WTC11 (cell line): ENCODE results near the gene BSN. TPM values are rescaled to one million over a fixed set of nuclear protein-coding genes. Genes with fewer than 3 reads are reported as not detected.

Source experiments
- ATAC-seq: fragments of 200-7000 bp; cut with Tn5 transposase; 2 replicates; pipeline ENCODE4 v1.10.0; 2021; ENCODE audit warnings: mild to moderate bottlenecking, moderate library complexity
- CTCF ChIA-PET: fragments of 300-600 bp; sonication (Branson Sonifier 250); formaldehyde crosslinking; loops from one replicate; lab custom pipeline; 2021; ENCODE audit warnings: antibody characterized with exemption; lab: Charles Lee
- POLR2A ChIA-PET: fragments of 350-600 bp; sonication (Branson Sonifier 250); formaldehyde crosslinking; loops from one replicate; lab custom pipeline; 2021; ENCODE audit warnings: antibody characterized with exemption; lab: Charles Lee
- DNase-seq: peaks from one replicate; pipeline ENCODE4 v3.0.0; 2021; ENCODE audit warnings: low spot score
- H3K27ac Mint-ChIP-seq: 2 replicates; pipeline ENCODE4 v1.8.0; 2021; ENCODE audit warnings: mixed read lengths
- H3K27me3 Mint-ChIP-seq: 2 replicates; pipeline ENCODE4 v1.8.0; 2021; ENCODE audit warnings: low read depth, mild to moderate bottlenecking, moderate library complexity, mixed read lengths
- H3K36me3 Mint-ChIP-seq: 2 replicates; pipeline ENCODE4 v1.8.0; 2021; ENCODE audit warnings: mixed read lengths
- H3K4me1 Mint-ChIP-seq: 2 replicates; pipeline ENCODE4 v1.8.0; 2022; ENCODE audit warnings: mixed read lengths
- H3K4me3 Mint-ChIP-seq: 2 replicates; pipeline ENCODE4 v1.8.0; 2021; ENCODE audit warnings: mild to moderate bottlenecking, moderate library complexity, mixed read lengths
- H3K9me3 Mint-ChIP-seq: 2 replicates; pipeline ENCODE4 v1.8.0; 2021; ENCODE audit warnings: mixed read lengths
- CREB1 ChIP-seq: sonication (generic); formaldehyde crosslinking; IDR thresholded peaks from 2 replicates; pipeline ENCODE4 v1.8.0; 2023; ENCODE audit warnings: mild to moderate bottlenecking, missing genetic modification reagents
- ELF4 ChIP-seq: sonication (generic); formaldehyde crosslinking; IDR thresholded peaks from 2 replicates; pipeline ENCODE4 v1.8.1; 2022; ENCODE audit warnings: low read depth, mild to moderate bottlenecking, moderate library complexity, missing genetic modification reagents
- ETV6 ChIP-seq: sonication (generic); formaldehyde crosslinking; IDR thresholded peaks from 2 replicates; pipeline ENCODE4 v1.8.1; 2022; ENCODE audit warnings: mild to moderate bottlenecking, missing genetic modification reagents
- FOXJ3 ChIP-seq: sonication (generic); formaldehyde crosslinking; IDR thresholded peaks from 2 replicates; pipeline ENCODE4 v1.9.0; 2021; ENCODE audit warnings: missing genetic modification reagents, mild to moderate bottlenecking, borderline replicate concordance
- JAZF1 ChIP-seq: fragments of 250-450 bp; sonication (Bioruptor Pico); IDR thresholded peaks from 2 replicates; pipeline ENCODE4 v1.9.0; 2021; ENCODE audit warnings: moderate library complexity, mild to moderate bottlenecking, inconsistent platforms
- OVOL2 ChIP-seq: fragments of 250-450 bp; sonication (Bioruptor Pico); IDR thresholded peaks from 2 replicates; pipeline ENCODE4 v1.9.0; 2021; ENCODE audit warnings: mild to moderate bottlenecking, borderline replicate concordance
- SMAD3 ChIP-seq: sonication (generic); formaldehyde crosslinking; IDR thresholded peaks from 2 replicates; pipeline ENCODE4 v1.8.0; 2022; ENCODE audit warnings: missing genetic modification reagents, mild to moderate bottlenecking, borderline replicate concordance
- ZNF232 ChIP-seq: sonication (generic); formaldehyde crosslinking; IDR thresholded peaks from 2 replicates; pipeline ENCODE4 v1.8.0; 2022; ENCODE audit warnings: mild to moderate bottlenecking, missing genetic modification reagents
- ZNF263 ChIP-seq: sonication (generic); formaldehyde crosslinking; IDR thresholded peaks from 2 replicates; pipeline ENCODE4 v1.8.1; 2022; ENCODE audit warnings: low read depth, mild to moderate bottlenecking, moderate library complexity, missing genetic modification reagents
- total RNA-seq: library from RNA; stranded (reverse); gene quantifications from 3 replicates; pipeline ENCODE4 v1.2.3, GENCODE V29; 2021
- TF ChIP-seq, protein P1 (sequence below): sonication (generic); formaldehyde crosslinking; IDR thresholded peaks from 2 replicates; pipeline ENCODE4 v1.8.1; 2023; ENCODE audit warnings: mild to moderate bottlenecking, moderate library complexity, missing genetic modification reagents
- TF ChIP-seq, protein P2 (sequence below): sonication (generic); formaldehyde crosslinking; IDR thresholded peaks from 2 replicates; pipeline ENCODE4 v1.8.0; 2022; ENCODE audit warnings: mild to moderate bottlenecking, missing genetic modification reagents
- TF ChIP-seq, protein P3 (sequence below): sonication (generic); formaldehyde crosslinking; IDR thresholded peaks from 2 replicates; pipeline ENCODE4 v1.8.1; 2023; ENCODE audit warnings: mild to moderate bottlenecking, missing genetic modification reagents
- TF ChIP-seq, protein P4 (sequence below): fragments of 250-450 bp; sonication (Bioruptor Pico); IDR thresholded peaks from 2 replicates; pipeline ENCODE4 v2.1.2; 2022; ENCODE audit warnings: mild to moderate bottlenecking, moderate library complexity
- TF ChIP-seq, protein P5 (sequence below): sonication (generic); formaldehyde crosslinking; IDR thresholded peaks from 2 replicates; pipeline ENCODE4 v1.8.1; 2022; ENCODE audit warnings: low read depth, mild to moderate bottlenecking, moderate library complexity, missing genetic modification reagents, borderline replicate concordance
- TF ChIP-seq, protein P6 (sequence below): sonication (generic); formaldehyde crosslinking; IDR thresholded peaks from 2 replicates; pipeline ENCODE4 v1.8.0; 2023; ENCODE audit warnings: missing genetic modification reagents, mild to moderate bottlenecking, borderline replicate concordance
- TF ChIP-seq, protein P7 (sequence below): sonication (generic); formaldehyde crosslinking; IDR thresholded peaks from 2 replicates; pipeline ENCODE4 v1.8.1; 2023; ENCODE audit warnings: mild to moderate bottlenecking, missing genetic modification reagents, moderate library complexity
- TF ChIP-seq, protein P8 (sequence below): sonication (generic); formaldehyde crosslinking; IDR thresholded peaks from 2 replicates; pipeline ENCODE4 v1.8.1; 2023; ENCODE audit warnings: mild to moderate bottlenecking, missing genetic modification reagents, moderate library complexity

Gene BSN
- total RNA-seq, 1 experiment from 2014 or later = 2.8 TPM

DNA sequence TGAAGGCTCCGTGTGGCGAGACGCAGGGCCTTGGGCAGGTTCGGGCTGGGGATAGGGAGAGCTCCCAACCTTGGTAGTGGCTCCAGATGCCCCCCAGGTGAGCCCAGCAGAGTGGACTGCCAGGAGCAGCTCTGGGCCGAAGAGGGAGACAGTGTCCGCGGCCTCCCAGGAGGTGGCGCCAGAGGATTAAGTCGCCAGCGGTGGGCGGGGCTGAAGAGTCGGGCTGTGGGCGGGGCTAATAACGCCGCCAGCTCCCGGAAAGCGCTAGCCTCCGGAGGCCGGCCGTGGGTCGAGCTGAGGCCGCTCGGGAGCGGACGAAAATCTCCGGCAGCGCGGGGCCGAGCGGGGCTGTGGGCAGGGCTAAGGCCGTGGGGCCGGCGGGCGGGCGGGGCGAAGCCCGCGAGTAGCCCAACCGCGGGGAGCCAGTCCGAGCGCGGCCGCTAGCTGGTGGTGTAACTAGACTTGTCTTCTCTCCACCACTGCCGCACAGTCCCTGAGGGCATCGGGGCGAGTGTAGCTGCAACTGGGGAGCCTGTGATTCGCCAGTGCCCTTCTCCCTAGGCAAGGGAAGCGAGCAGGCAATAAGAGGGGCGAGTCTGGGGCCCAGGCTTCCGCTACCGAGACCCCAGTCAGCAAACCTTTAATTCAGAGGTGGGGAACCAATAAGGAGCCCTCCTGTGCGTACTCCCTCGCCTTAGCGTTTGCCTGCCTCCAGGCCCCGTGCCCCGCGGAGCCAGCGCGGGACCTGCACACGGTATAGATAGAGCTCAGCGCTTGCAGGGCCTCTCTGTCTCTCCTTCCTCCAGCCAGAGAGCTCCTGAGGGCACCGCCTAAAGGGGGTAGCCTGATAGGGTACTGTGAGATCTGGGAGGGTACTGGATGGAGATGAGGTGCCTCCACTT is 14.4 kb upstream of the BSN start (continued):
- TF ChIP-seq OVOL2 = no peak
- TF ChIP-seq, protein P1, sequence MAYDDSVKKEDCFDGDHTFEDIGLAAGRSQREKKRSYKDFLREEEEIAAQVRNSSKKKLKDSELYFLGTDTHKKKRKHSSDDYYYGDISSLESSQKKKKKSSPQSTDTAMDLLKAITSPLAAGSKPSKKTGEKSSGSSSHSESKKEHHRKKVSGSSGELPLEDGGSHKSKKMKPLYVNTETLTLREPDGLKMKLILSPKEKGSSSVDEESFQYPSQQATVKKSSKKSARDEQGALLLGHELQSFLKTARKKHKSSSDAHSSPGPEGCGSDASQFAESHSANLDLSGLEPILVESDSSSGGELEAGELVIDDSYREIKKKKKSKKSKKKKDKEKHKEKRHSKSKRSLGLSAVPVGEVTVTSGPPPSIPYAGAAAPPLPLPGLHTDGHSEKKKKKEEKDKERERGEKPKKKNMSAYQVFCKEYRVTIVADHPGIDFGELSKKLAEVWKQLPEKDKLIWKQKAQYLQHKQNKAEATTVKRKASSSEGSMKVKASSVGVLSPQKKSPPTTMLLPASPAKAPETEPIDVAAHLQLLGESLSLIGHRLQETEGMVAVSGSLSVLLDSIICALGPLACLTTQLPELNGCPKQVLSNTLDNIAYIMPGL (CRISPR knock-in tag) = peak; percentile 50; the same call in 1 of the 2 replicates
- TF ChIP-seq, protein P2, sequence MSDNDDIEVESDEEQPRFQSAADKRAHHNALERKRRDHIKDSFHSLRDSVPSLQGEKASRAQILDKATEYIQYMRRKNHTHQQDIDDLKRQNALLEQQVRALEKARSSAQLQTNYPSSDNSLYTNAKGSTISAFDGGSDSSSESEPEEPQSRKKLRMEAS (CRISPR knock-in tag) = 0 out of 2 replicates have a peak, but pooled peaks have one; percentile 24
- TF ChIP-seq ELF4 (CRISPR knock-in tag) = no peak
- no peak for TF ChIP-seq ZNF263 (CRISPR knock-in tag)
- TF ChIP-seq ETV6 (CRISPR knock-in tag) = peak; percentile 88
- peak; percentile 68; the same call in 1 of the 2 replicates for TF ChIP-seq ZNF232
- no peak for TF ChIP-seq FOXJ3 (CRISPR knock-in tag)
- TF ChIP-seq, protein P3, sequence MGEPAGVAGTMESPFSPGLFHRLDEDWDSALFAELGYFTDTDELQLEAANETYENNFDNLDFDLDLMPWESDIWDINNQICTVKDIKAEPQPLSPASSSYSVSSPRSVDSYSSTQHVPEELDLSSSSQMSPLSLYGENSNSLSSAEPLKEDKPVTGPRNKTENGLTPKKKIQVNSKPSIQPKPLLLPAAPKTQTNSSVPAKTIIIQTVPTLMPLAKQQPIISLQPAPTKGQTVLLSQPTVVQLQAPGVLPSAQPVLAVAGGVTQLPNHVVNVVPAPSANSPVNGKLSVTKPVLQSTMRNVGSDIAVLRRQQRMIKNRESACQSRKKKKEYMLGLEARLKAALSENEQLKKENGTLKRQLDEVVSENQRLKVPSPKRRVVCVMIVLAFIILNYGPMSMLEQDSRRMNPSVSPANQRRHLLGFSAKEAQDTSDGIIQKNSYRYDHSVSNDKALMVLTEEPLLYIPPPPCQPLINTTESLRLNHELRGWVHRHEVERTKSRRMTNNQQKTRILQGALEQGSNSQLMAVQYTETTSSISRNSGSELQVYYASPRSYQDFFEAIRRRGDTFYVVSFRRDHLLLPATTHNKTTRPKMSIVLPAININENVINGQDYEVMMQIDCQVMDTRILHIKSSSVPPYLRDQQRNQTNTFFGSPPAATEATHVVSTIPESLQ (CRISPR knock-in tag) = no peak
- TF ChIP-seq CREB1 (CRISPR knock-in tag) = no peak

DNA sequence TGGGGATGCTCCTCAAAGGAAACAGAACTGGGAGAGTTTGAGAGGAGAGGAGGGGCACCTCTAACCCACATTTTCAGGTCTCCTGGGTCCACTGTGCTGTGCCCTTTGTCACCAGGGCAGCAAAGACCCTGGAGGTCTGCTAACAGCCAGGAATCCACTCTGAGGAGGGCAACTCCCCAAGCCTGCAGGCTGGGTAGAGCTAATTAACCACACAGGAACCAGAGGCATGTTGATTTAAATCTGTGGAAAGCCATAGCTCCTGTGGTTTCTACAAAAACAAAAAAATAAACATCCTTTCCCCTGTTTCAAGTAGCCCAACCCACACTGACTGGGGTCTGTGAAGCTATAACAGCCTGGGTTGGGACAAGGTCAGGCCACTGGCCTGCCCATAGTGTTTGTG is 2.2 kb upstream of the BSN start:
- peaks cover 20% of the 10 kb centered on the region for H3K4me1 Mint-ChIP-seq
- DNase-seq (no peak), ATAC-seq (no peak)
- TF ChIP-seq, protein P4, sequence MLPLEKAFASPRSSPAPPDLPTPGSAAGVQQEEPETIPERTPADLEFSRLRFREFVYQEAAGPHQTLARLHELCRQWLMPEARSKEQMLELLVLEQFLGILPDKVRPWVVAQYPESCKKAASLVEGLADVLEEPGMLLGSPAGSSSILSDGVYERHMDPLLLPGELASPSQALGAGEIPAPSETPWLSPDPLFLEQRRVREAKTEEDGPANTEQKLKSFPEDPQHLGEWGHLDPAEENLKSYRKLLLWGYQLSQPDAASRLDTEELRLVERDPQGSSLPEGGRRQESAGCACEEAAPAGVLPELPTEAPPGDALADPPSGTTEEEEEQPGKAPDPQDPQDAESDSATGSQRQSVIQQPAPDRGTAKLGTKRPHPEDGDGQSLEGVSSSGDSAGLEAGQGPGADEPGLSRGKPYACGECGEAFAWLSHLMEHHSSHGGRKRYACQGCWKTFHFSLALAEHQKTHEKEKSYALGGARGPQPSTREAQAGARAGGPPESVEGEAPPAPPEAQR (CRISPR knock-in tag) = no peak
- TF ChIP-seq, protein P5, sequence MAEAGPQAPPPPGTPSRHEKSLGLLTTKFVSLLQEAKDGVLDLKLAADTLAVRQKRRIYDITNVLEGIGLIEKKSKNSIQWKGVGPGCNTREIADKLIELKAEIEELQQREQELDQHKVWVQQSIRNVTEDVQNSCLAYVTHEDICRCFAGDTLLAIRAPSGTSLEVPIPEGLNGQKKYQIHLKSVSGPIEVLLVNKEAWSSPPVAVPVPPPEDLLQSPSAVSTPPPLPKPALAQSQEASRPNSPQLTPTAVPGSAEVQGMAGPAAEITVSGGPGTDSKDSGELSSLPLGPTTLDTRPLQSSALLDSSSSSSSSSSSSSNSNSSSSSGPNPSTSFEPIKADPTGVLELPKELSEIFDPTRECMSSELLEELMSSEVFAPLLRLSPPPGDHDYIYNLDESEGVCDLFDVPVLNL (CRISPR knock-in tag) = no peak
- no peak for TF ChIP-seq JAZF1 (CRISPR knock-in tag)
- TF ChIP-seq, protein P6, sequence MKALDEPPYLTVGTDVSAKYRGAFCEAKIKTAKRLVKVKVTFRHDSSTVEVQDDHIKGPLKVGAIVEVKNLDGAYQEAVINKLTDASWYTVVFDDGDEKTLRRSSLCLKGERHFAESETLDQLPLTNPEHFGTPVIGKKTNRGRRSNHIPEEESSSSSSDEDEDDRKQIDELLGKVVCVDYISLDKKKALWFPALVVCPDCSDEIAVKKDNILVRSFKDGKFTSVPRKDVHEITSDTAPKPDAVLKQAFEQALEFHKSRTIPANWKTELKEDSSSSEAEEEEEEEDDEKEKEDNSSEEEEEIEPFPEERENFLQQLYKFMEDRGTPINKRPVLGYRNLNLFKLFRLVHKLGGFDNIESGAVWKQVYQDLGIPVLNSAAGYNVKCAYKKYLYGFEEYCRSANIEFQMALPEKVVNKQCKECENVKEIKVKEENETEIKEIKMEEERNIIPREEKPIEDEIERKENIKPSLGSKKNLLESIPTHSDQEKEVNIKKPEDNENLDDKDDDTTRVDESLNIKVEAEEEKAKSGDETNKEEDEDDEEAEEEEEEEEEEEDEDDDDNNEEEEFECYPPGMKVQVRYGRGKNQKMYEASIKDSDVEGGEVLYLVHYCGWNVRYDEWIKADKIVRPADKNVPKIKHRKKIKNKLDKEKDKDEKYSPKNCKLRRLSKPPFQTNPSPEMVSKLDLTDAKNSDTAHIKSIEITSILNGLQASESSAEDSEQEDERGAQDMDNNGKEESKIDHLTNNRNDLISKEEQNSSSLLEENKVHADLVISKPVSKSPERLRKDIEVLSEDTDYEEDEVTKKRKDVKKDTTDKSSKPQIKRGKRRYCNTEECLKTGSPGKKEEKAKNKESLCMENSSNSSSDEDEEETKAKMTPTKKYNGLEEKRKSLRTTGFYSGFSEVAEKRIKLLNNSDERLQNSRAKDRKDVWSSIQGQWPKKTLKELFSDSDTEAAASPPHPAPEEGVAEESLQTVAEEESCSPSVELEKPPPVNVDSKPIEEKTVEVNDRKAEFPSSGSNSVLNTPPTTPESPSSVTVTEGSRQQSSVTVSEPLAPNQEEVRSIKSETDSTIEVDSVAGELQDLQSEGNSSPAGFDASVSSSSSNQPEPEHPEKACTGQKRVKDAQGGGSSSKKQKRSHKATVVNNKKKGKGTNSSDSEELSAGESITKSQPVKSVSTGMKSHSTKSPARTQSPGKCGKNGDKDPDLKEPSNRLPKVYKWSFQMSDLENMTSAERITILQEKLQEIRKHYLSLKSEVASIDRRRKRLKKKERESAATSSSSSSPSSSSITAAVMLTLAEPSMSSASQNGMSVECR = no peak
- TF ChIP-seq, protein P7, sequence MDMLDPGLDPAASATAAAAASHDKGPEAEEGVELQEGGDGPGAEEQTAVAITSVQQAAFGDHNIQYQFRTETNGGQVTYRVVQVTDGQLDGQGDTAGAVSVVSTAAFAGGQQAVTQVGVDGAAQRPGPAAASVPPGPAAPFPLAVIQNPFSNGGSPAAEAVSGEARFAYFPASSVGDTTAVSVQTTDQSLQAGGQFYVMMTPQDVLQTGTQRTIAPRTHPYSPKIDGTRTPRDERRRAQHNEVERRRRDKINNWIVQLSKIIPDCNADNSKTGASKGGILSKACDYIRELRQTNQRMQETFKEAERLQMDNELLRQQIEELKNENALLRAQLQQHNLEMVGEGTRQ = no peak
- TF ChIP-seq SMAD3 = no peak
- TF ChIP-seq, protein P8, sequence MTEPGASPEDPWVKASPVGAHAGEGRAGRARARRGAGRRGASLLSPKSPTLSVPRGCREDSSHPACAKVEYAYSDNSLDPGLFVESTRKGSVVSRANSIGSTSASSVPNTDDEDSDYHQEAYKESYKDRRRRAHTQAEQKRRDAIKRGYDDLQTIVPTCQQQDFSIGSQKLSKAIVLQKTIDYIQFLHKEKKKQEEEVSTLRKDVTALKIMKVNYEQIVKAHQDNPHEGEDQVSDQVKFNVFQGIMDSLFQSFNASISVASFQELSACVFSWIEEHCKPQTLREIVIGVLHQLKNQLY = no peak
- H3K27me3 Mint-ChIP-seq = peaks cover 23% of the 10 kb centered on the region
- H3K27ac Mint-ChIP-seq = no peak overlapping the region
- ChIA-PET POLR2A (no interaction called here), CTCF (interaction anchor here (1.0 to 5.3 kb wide), 2 partner anchors 12 to 103 kb away, joined by 3 to 70 read pairs; no protein-coding TSS in a partner anchor)
- no peaks in the 10 kb centered on the region for H3K9me3 Mint-ChIP-seq
- H3K4me3 Mint-ChIP-seq = no peak overlapping the region
- H3K36me3 Mint-ChIP-seq = no peaks in the 10 kb centered on the region
